ENCODE measurements around the gene H1-8.
"Not testable (repeated sequence)": the region's sequence is repeated elsewhere in the genome, so short reads cannot be mapped to it uniquely, and the experiment has no call there.

Gene H1-8

GRCh38 chr3:129534428-129535027 is 8.4 kb upstream of the H1-8 start:
- no peak for DNase-seq

GRCh38 chr3:129535075-129535474 is 7.9 kb upstream of the H1-8 start:
- no peak for DNase-seq

GRCh38 chr3:129536374-129536667 is 6.7 kb upstream of the H1-8 start:
- DNase-seq: no peak

- DNase-seq: no peak
These were observed 6.2 kb upstream of the H1-8 start for GRCh38 chr3:129536804-129537203.

- no peak for DNase-seq
These were observed 3.8 kb upstream of the H1-8 start for GRCh38 chr3:129539206-129539605.

- DNase-seq: no peak
These were observed 2.0 kb upstream of the H1-8 start for GRCh38 chr3:129540776-129541516.

- no peak for DNase-seq
These were observed 228 bp upstream of the H1-8 start for GRCh38 chr3:129542747-129543146.

- no peak for DNase-seq
These were observed 1.0 kb downstream of the H1-8 start for GRCh38 chr3:129543999-129544398.

- DNase-seq: not testable (repeated sequence)
These were observed 3.0 kb downstream of the H1-8 start for GRCh38 chr3:129545951-129546350.

- DNase-seq: no peak
These were observed 4.3 kb downstream of the H1-8 start for GRCh38 chr3:129547241-129547640.

GRCh38 chr3:129548104-129548965 is 5.4 kb downstream of the H1-8 start:
- DNase-seq: no peak

GRCh38 chr3:129549006-129549800 is 6.2 kb downstream of the H1-8 start:
- DNase-seq: no peak

- DNase-seq: no peak
These were observed 6.8 kb downstream of the H1-8 start for GRCh38 chr3:129549805-129550204.

GRCh38 chr3:129552287-129553050 is 9.5 kb downstream of the H1-8 start:
- no peak for DNase-seq

GRCh38 chr3:129553171-129553570 is 10.2 kb downstream of the H1-8 start:
- no peak for DNase-seq

- no peak for DNase-seq
These were observed 10.7 kb downstream of the H1-8 start for GRCh38 chr3:129553719-129554118.

- no peak for DNase-seq
These were observed 11.6 kb downstream of the H1-8 start for GRCh38 chr3:129554356-129555152.

GRCh38 chr3:129555153-129555550 is 12.2 kb downstream of the H1-8 start:
- DNase-seq: peak; percentile 55

GRCh38 chr3:129555616-129556357 is 12.8 kb downstream of the H1-8 start:
- no peak for DNase-seq

- DNase-seq: no peak
These were observed 13.4 kb downstream of the H1-8 start for GRCh38 chr3:129556358-129556695.
